ENCODE measurements around the gene ETS1. TPM values are rescaled to one million over a fixed set of nuclear protein-coding genes. Genes with fewer than 3 reads are reported as not detected.

Gene ETS1
- polyA plus RNA-seq, 1 donor, result 75.5 TPM

DNA sequence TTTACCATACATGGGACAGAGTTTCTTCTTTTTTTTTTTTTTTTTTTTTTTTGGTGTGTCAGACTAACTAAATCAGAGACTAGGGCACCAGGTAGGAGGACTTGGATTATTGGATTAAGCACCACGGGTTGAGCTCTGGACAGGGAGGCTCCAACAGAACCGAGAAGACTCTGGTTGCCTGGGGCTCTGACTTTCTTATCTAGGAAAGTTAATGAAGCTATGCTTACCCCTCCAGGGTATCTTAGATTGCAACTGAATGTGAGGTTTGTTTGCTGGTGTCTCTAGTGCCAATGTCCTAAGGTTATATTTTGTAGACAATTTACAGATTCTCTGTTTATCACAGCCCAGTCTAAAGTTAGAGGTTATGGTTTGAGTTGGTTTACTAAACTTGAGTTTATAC, 18.1 kb downstream of the ETS1 start:
- no peak for DNase-seq

DNA sequence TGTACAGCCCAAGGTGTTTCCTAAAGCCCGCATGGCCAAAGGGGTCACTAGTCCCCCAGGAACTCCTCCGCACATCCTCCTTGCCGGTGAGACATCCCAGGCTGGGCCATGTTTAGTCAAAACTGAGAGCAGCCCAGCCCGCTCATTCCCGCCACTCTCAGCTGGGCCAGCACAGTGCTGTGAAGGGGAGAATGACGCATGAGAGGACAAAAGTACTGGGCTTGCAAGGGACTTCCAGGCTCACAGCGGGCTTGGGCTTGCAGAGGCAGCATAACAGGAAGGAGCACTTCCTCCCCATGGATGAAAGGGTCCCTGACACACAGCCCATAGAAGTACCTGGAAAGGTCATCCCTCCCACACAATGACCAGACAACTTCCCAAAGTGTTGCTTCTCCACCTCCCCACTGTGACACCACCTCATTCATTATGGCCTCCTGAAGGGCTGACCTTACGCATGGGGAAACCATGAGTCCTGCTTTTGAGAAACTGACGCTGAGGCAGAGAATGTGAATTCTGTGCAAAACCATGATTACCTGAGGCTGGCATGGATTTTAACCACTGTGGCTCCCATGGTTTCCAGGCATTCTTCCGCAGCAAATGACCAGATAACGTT, 19.1 kb downstream of the ETS1 start:
- DNase-seq, result no peak

- DNase-seq, result no peak
Observed at GRCh38 chr11:128567130-128567529, 20.2 kb downstream of the ETS1 start.

GRCh38 chr11:128565881-128566280, 21.5 kb downstream of the ETS1 start:
- no peak for DNase-seq

DNA sequence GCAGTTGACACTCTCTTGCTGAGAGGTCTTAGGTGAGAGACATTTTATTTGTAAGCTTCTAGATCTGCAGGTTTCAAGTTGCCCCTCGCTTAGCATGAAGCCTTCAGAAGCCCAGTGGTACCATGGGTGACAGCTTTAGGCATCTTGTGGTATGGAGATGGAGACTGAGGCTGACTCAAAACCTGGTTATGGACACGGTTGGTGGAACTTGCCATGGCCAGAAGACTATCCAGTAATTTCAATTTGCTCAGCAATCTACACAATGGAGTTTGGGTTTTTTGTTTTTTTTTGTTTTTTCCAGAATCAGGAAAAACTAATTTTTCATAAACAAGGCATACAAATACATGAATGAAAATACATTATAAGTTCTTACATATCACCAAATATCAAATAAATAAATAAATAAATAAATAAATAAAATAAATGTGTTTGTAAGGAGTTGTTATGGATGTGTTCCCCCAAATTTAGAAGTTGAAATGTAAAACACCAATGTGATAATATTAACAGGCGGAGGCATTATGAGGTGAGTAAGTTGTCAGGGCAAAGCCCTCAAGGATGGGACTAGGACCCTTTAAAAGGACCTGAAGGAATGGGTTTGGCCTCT, 22.6 kb downstream of the ETS1 start:
- no peak for DNase-seq

DNA sequence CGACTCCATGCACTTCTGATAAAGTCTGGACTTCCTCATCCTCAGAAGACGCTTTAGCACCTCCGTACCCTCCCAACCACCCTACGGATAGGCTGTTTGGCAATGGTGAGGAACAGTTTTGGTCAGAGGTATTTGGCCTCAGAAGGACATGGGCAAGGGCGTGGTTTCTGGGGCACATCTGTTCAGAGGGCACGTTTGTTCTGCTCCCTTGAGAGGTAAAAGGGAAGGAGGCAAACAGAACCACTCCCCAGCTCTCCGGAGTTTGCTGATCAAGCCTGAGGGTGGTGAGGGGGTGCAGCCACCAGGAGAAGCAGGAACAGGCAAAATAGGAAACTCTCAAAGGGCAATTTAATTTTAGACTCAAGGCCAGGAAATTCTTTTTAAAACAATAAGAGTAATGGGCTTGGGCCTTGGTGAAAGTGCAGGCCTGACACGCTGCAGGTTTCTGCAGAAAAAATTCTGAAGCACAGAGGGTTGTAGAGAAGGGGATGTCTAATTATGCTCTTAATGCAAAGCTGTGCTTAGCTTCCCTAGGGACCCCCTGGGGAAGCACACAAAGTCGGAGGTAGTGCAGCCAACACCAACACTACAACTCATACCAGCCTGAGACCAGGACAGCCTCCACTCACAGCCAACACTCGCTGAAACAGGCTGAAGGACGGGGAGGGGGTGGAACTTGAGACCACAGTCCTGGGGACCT, 23.3 kb downstream of the ETS1 start:
- DNase-seq, result no peak

- no peak for DNase-seq
Observed at GRCh38 chr11:128563308-128563707, 24.1 kb downstream of the ETS1 start.

DNA sequence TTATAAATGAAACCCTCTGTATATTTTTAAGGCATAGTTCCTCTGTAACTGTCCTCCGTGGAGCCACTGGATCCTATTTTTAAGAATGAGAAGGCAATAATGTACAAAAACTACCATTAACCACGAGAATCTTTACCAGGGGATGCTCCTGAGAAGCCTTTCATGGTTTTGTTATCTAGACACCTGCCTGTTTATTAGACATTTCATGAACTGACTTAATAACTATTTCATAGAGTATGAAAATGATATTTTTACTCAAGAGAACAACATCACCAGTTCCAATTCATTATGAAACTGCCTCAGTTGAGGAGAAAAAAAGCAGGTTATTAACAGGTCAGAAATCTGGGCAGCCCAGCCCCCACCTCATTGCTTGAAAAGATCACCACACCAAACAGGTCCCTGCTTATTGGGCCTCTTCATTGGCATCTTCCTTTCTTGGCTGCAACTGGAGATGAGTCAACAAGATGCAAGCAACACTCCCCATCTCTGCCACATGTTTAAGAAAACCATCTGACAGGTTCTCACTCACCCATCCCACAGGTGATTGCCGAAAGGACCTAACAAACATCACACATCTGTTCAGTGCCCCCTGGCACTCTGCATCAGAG, 27.8 kb downstream of the ETS1 start:
- DNase-seq, result no peak

GRCh38 chr11:128555606-128556005, 31.8 kb downstream of the ETS1 start:
- DNase-seq, result no peak

DNA sequence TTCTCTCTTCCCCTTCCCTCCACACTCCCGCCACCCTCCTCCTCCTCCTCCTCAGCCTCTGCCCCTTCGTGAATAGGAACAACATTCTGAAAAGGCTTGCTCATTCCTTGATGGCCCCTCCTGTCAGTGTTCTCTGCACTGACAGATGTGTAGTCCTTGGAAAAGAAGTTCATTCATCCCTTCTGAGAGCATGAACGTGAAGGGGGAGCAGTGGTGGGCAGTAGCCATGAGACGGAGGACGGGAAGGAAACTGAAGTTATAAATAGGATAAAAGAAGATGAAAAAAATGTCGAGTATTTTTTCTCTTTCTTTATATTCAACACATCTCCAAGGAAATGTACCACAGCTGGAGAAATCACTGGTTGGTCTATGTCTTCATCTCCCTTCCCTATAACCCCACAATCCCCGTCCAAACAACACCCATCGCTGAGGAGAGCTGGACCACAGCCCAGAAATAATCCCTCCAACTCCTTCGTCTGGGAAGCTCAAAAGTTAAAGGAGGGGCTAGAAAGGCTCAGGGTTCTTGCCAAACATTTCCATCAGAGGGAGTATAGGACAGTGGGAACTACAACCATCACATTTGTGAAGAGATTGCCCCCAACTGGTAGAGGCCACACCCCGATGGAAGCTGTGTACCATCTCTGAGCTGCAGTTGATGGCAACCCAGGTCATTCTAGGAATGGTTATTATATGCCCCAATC, 33.5 kb downstream of the ETS1 start:
- DNase-seq, result peak; percentile 73

GRCh38 chr11:128552783-128553661, 34.3 kb downstream of the ETS1 start:
- DNase-seq, result no peak

DNA sequence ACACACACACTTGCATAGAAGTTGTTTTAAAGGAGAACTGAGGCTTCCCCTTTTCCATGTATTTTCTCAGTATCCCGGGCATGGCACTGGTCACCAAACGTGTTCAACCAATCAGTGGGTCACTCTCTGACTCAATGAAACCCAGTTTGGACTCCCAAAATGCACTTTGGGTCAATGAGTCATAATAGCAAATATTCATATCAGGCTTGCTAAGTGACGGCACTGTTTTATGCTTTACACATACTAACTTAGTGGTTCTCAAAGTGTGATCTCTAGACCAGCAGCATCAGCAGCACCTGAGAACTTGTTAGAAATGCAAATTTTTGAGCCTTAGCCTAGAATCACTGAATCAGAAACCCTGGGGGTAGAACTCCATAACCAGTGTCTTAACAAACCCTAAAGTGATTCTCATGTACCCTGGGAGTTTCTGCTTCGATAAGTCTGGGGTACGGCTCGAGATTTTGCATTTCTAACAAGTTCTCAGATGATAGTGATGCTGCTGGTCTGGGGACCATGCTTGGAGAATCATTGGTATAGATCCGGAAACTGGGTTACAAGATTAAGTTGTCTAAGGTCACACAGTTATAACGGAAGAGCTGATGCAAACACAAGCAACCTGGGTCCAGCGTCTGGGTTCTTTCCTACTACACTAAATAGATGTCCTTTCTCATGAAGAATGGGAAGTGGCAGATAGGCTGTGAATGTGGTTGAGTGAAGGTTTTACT, 35.6 kb downstream of the ETS1 start:
- DNase-seq, result no peak

GRCh38 chr11:128551058-128551457, 36.3 kb downstream of the ETS1 start:
- DNase-seq, result no peak

DNA sequence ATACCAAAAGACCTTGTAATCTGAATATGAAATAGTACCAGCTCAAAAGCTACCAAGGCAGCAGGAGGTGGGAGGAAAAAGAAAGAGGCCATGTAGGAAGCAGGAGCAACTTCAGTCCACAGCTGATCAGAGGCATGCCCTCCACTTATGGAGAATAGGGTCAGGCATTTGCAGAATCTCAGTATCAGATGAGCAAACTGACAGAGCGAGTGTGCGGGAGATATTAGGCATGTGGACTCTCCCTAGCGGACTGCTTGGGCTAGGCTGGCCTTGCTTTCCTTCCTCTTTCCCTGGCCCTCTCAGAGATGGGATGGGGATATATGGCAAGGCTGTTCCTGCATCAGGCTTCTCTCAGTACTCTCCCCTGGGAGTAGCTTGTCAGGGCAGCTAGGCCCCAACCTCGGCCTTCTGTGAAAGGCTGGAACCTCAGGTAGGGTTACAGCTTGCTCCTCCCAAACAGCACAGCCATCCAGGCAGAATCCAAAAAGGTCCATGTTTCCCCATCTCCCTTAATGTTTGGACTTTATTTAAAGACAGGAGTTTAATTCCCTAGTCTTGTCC, 37.0 kb downstream of the ETS1 start:
- DNase-seq, result no peak

GRCh38 chr11:128549256-128549944, 38.0 kb downstream of the ETS1 start:
- peak; percentile 40 for DNase-seq

- DNase-seq, result peak; percentile 82
Observed at GRCh38 chr11:128548649-128549255, 38.6 kb downstream of the ETS1 start.

GRCh38 chr11:128547946-128548648, 39.3 kb downstream of the ETS1 start:
- no peak for DNase-seq

DNA sequence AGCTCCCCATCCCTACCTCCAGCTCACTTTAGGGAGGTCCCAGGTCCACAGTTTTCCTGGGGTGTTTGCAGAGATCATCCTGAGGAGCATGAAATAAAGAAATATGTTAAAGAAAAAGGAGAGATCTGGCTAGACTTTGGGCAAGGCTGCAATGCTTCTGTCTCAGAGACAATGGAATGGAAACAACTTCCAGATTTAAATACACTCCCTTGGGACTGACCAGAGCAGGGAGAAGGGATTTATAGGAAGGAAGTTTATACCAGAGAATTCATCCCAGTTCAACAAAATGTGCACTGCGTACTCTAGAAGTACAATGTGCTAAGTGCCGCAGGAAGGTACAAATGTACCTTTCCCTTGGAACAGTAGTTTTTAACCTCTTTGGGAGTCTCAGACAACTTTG, 40.4 kb downstream of the ETS1 start:
- no peak for DNase-seq

Data from left kidney (tissue), 2 donors.